ENCODE measurements around the gene DNM2.

Gene DNM2

DNA sequence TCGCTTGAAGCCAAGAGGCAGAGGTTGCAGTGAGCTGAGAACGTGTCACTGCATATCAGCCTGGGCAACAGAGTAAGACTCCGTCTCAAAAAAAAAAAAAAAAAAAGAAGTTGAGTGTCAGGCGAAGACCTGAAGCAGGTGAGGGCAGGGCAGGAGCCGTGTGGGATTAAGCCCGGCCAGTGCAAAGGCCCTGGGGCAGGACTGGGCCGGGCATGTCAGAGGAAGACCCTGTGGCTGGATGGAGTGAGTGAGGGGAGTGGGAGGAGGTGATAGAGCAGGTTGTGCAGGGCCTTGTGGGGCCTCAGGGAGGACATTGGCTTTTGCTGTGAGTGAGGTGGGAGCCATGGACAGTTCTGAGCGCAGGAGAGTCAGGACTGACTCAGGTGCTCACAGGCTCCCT, 70.3 kb downstream of the DNM2 start:
- DNase-seq, result no peak

DNA sequence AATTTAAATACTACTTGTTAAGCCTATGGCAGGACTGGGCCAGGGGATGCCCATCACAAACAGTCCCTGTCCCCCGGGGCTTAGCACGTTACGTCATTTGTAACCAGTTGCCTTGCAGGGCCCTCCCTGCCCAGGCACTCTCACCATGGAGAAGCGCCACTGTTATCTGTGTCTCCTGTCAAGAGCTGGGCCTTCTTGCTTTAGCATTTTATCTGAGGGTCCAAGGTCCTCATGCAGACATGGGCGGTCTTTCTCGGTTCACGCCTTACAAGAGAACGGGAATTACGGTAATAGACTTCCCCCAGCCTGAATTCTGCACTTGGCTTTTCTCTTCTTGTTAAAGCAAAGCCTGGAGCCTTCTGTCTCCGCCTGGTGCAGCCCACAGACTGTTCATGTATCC, 72.0 kb downstream of the DNM2 start:
- DNase-seq, result no peak

GRCh38 chr19:10796653-10797052, 78.8 kb downstream of the DNM2 start:
- DNase-seq, result no peak

DNA sequence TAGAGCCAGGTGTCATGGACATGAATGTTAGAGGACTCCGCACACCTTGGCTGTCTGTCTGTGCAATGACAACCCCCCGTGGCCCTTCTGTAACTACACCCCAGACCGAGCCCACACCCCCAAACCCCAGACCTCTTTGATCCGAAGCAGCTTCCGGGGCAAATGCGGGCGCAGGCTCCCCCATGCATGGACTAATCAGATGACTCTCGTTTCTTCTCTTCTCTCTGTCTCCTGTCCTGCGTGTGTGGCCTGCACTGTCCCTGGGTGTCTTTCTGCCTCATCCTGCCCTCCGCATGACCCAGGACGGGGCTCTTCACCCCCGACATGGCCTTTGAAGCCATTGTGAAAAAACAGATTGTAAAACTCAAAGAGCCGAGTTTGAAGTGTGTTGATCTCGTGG, 79.2 kb downstream of the DNM2 start:
- no peak for DNase-seq

GRCh38 chr19:10797541-10798256, 79.8 kb downstream of the DNM2 start:
- DNase-seq, result no peak

GRCh38 chr19:10800488-10800887, 82.6 kb downstream of the DNM2 start:
- no peak for DNase-seq

DNA sequence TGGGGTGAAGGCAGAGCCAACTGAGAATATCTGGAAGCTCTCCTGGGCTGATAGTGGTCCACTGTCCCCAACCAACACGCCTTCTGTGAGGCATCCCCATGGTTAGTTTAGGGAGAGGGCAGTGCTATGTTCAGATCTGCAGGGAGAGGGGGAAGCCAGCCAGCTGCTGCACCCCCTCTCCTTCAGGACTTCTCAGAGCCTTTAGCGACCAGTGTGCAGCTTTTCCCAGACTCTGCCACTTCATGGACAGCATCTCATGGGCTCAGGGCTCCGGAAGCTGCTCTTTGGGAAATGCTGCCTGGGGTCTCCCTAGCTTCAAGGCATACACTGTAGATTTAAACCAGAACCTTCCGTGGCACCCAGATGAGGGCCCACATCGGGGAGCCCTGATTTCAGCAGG, 84.6 kb downstream of the DNM2 start:
- DNase-seq, result no peak

- DNase-seq, result no peak
Observed at GRCh38 chr19:10803252-10803651, 85.4 kb downstream of the DNM2 start.

DNA sequence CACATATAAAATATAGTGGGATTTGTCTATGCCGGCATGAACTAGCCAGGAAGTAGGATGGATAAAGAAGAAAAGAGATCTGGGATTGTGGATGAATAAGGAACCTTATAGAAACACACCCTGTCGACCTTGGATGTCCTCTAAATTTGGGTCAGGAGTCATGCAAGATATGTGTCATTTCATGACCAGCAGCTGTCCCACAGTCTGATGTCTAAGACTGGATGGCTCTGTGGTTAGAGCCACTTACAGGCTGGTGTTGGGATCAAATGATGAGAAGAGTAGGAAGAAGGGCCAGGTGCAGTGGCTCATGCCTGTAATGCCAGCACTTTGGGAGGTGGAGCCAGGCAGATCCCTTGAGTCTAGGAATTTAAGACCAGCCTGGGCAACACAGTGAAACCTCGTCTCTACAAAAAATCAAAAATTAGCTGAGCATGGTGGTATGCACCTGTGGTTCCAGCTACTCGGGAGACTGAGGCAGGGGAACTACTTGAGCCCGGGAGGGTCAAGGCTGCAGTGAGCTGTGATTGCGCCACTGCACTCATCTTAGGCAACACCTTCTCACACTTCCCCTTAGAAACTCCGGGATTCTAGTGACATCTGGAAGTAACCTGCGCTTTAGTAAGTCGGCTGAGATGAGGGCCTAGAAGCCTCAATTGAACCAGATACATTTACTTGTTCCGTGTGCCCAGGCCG, 87.3 kb downstream of the DNM2 start:
- no peak for DNase-seq

DNA sequence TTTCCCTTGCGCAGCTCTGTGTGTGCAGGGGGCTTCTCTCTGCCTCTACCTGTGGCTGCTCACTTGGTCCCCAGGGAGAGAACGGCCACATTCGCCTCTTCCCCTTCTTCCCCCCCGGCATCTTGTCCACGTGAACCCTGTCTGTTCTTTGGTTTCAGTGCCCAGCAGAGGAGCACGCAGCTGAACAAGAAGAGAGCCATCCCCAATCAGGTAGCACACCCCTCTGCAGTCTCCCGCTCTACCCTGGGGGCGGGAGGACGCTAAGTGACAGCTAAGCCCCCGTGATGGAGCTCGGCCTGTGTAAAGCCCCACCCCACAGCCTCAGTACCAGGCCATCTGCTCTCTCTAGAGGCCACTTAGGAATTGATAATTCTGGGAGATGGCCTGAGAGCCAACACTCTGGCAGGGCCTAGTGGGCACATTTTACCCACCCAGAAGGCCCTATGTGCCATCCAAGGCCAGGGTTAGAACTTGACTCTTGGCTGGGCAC, 87.9 kb downstream of the DNM2 start:
- DNase-seq, result no peak

DNA sequence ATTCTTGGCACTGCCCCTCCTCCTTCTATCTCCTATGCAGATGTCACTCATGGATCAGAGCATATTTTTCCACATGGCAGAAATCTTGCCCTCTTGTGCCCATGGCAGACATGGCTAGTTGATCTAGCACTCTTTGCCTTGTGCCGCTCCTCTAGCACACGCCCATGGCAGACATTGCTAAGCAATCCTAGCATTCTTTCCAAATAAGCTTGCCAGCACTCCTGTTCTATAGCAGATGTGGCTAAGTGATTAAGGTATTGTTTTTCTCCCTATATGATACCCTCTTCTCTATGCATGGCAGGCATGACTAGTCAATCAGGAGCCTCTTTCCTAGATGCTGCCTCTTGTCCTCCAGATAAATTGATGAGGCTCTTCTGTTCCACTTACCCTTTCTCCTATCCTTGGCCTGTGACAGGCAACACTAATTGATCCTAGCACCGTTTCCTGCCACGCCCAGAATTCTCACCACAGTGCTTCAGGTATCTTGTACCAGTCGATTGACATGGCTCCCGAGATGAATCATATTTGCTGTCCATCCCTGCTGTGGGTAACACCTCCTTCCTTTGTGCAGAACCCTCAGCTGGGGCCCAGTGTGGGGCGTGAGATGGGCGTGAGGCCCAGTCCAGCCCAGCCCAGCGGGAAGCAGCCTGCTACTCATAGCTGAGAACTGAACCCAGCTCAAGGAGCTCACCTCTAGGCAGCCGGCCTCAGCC, 91.2 kb downstream of the DNM2 start:
- peak; percentile 11 for DNase-seq

DNA sequence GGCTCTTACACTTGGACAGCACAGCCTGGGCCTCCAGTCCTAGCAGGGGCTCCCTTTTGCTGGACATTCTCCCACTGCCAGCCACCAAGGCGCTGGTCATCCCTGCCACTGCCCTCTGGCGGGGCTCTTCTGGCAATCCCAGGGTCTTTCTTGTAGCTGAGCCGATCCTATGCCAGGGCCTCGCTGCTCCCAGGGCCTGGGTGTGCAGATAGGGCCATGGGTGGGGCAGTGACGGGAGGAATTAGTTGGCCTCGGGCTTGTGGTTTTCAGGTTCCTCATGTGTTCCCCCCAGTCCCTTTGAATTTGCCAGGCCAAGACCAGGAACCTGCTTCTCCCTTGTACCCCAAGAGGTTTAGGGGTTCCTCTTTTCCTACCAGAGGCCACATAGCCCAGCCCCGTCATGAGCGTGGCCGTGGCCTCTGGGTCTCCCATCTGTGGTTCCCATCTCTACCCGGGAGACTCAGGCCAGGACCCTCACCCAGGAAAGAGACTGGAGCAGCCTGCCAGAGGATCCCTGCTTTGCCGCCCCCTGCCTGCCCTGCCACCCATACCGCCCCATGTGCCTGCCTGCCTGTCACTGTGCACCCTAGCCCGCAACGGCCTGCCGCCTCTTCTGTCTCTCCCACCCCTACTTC, 91.9 kb downstream of the DNM2 start:
- no peak for DNase-seq

- no peak for DNase-seq
Observed at GRCh38 chr19:10811391-10812111, 93.7 kb downstream of the DNM2 start.

DNA sequence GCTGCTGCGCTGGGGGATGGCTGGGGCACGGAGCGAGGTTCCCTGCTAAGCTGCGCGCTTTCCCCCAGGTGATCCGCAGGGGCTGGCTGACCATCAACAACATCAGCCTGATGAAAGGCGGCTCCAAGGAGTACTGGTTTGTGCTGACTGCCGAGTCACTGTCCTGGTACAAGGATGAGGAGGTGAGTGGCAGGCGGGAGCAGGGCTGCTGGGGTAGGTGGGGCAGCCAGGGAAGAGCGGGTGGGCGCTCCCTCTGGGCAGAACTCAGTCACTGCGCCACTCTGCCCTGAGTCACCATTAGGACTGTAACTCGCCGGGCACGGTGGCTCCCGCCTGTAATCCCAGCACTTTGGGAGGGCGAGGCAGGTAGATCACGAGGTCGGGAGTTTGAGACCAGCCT, 94.3 kb downstream of the DNM2 start:
- no peak for DNase-seq

DNA sequence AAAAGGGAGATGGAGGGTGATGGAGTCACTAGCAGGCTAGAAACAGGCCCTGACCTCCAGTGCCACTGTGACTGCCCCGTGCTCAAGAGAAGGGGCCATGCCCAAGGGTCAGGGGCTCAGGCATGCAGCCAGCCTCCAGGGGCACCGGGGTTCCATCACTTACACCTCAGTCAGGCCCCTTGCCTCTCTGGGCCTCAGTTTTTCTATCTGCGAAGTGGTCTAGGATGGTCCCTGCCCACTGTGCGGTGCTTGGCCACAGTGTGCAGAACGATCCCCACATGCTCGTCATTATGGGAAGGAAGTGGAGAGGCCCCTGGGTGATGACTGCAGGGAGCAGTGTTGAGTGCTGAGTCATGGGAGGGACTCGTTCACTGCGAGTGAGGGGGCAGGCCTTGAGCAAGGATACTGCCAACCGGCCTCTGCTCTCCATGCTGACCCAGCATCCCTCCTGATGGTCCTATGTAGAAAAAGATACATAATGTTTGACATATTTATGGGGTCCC, 95.1 kb downstream of the DNM2 start:
- no peak for DNase-seq

- no peak for DNase-seq
Observed at GRCh38 chr19:10815007-10815536, 97.2 kb downstream of the DNM2 start.

DNA sequence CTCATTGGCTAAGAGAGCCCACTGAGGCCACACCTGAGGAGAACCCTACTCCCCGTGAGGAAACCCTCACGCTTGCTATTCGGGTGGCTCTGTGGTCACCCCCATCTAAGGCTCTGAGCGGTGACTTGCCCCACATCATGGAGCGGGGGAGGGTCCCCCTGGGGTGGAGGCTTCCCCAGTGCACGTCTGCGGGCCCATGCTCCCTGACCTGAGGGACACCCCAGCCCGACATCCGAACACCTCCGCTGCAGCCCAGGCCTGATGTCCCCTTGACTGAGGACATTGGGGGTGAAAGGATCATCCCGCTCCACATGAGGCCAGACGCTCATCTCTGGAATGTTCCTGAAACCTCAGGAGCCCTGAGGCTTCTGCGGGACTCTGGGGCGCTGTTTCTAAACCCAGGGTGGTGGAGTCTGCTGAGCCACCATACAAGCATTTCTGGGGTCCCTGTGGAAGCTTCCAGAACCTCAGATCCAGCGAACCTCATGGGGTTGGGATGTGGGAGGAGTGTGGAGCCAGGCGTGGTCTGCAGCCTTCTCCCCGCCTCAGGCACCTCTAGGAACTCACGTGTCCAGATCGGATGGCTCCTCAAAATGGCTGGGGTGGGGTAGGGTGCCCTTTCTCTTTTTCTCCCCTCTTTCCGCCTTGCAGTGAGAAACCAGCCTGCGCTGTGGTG, 98.2 kb downstream of the DNM2 start:
- no peak for DNase-seq

GRCh38 chr19:10816691-10817090, 98.8 kb downstream of the DNM2 start:
- DNase-seq, result no peak

DNA sequence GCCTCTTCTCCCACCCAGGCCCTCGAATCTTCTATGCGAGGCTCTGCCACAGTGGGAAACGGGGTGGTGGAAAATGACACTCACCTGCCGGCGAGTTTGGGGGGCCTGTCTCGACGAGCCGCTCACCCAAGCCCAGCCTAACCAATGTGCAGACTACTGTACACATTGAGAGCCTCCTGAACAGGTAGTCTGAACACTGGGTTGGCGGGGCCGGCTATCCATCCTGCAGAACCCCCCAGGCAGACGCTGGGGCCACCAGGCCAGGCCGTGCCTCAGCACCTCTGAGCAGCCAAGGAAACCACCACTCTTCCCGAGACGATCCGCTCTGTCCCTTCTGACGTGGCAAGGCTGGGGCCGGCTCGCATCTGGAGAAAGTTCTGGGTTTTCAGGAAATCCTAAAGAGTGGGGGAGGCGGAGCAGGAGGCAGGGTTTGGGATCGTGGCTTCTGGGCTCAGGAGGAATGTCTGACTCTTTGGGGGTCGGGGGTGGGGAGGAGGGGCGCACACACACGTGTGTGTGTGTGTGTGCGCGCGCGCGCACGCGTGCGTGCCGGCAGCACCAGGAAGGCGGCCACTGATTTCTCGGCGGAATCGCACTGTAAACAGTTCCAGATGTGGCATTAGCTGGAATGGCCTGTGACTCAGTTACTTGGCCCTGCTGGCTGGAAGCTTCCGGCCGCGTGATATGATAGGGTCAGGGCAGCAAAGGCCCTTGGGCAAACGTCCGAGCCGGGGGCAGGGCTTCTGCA, 99.6 kb downstream of the DNM2 start:
- no peak for DNase-seq

- no peak for DNase-seq
Observed at GRCh38 chr19:10818301-10819123, 100.6 kb downstream of the DNM2 start.
